ENCODE results near the gene GEN1.
A peak's percentile ranks its signal among the peaks of the same experiment; 100 is the strongest.

The GEN1 gene

GRCh38 chr2:17827785-17828184 is 73.8 kb downstream of the GEN1 start:
- DNase-seq (ENCODE audit: extremely low read depth, low read depth): no peak
- TF ChIP-seq, protein P1, sequence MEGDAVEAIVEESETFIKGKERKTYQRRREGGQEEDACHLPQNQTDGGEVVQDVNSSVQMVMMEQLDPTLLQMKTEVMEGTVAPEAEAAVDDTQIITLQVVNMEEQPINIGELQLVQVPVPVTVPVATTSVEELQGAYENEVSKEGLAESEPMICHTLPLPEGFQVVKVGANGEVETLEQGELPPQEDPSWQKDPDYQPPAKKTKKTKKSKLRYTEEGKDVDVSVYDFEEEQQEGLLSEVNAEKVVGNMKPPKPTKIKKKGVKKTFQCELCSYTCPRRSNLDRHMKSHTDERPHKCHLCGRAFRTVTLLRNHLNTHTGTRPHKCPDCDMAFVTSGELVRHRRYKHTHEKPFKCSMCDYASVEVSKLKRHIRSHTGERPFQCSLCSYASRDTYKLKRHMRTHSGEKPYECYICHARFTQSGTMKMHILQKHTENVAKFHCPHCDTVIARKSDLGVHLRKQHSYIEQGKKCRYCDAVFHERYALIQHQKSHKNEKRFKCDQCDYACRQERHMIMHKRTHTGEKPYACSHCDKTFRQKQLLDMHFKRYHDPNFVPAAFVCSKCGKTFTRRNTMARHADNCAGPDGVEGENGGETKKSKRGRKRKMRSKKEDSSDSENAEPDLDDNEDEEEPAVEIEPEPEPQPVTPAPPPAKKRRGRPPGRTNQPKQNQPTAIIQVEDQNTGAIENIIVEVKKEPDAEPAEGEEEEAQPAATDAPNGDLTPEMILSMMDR (IDR thresholded peaks at IDR 0.05; ENCODE audit: low read depth, low read length): no peak

- peak; percentile 14 for DNase-seq (ENCODE audit: extremely low read depth, low read depth)
- TF ChIP-seq, protein P1 (IDR thresholded peaks at IDR 0.05; ENCODE audit: low read depth, low read length): peak; percentile 92
Measured at GRCh38 chr2:17830053-17831034, 76.4 kb downstream of the GEN1 start.

DNA sequence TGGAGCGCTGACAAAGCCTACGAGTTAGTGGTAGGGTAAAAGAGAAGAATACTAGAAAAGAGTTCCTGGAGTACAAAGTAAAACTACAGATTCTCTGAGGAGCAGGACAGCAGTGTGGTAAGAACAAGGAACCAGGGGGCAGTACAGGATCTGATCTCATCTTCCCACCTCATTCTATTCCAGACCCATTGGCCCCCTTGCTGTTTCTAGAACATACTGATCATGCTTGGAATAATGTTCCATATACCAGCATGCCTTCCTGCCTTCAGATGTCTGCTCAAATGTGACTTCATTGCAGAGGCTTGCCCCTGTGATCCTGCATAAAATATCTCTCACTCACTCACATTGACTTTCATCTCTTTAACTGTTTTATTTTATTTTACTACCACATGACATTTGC is 81.6 kb downstream of the GEN1 start:
- TF ChIP-seq, protein P1 (IDR thresholded peaks at IDR 0.05; ENCODE audit: low read depth, low read length): no peak
- no peak for DNase-seq (ENCODE audit: extremely low read depth, low read depth)

Measured in AG09319 (cell line).